Vagina (tissue), 2 donors: ENCODE data around the gene ACADVL. TPM values are rescaled to one million over a fixed set of nuclear protein-coding genes. Genes with fewer than 3 reads are reported as not detected.

Experiments
- DNase-seq, 2 donors: peaks; one replicate each; pipeline ENCODE4 v3.0.0-alpha.2; 2017; ENCODE audit errors: extremely low spot score in 2 of 2
- H3K27ac ChIP-seq: fragments of 200-600 bp; sonication (generic); one replicate; pipeline ENCODE4 v1.5.1; 2019
- H3K27me3 ChIP-seq: fragments of 200-600 bp; sonication (generic); one replicate; pipeline ENCODE4 v1.5.1; 2019
- H3K36me3 ChIP-seq, 2 donors: fragments of 200-600 bp; sonication (generic); one replicate each; pipeline ENCODE4 v1.5.1; 2017 to 2019
- H3K4me1 ChIP-seq: fragments of 200-600 bp; sonication (generic); one replicate; pipeline ENCODE4 v1.5.1; 2019
- H3K4me3 ChIP-seq, 2 donors: fragments of 200-600 bp; sonication (generic); 1 replicate in 1 of 2; 2 replicates in 1 of 2; pipeline ENCODE4 v1.5.1; 2016 to 2019
- H3K9me3 ChIP-seq: fragments of 200-600 bp; sonication (generic); one replicate; pipeline ENCODE4 v1.5.1; 2019
- POLR2A ChIP-seq, 2 donors: fragments of 450-650 bp; IDR thresholded peaks; one replicate each; pipeline ENCODE4 v1.6.1; 2017; ENCODE audit warnings: antibody characterized with exemption in 2 of 2, mild to moderate bottlenecking in 2 of 2, moderate library complexity in 2 of 2
- POLR2AphosphoS5 ChIP-seq, 2 donors: sonication (generic); formaldehyde crosslinking; IDR thresholded peaks; one replicate each; pipeline ENCODE4 v1.9.0; 2017; ENCODE audit warnings: antibody characterized with exemption in 2 of 2, mild to moderate bottlenecking in 2 of 2, low read depth in 1 of 2; ENCODE audit not compliant: insufficient read depth in 1 of 2
- intact Hi-C: fragments of 100-400 bp; cut with DNase I; formaldehyde crosslinking; loops from one replicate; pipeline ENCODE4 v1.15.1; 2023
- total RNA-seq: library from RNA; depleted of rRNA; stranded (reverse); fragments of >200 nt; gene quantifications from one replicate; pipeline ENCODE4 v1.2.3, GENCODE V29; 2016
- TF ChIP-seq, protein P1 (sequence below), 3 experiments: fragments of 450-650 bp in 2 of 3; fragments of 200-600 bp in 1 of 3; sonication (generic) in 1 of 3; IDR thresholded peaks; one replicate each; pipeline ENCODE4 v1.5.1; 2017 to 2019; ENCODE audit warnings: antibody characterized with exemption in 3 of 3, mild to moderate bottlenecking in 2 of 3, moderate library complexity in 2 of 3

ACADVL gene
- total RNA-seq, 1 donor from 2014 or later: 957 TPM

DNA sequence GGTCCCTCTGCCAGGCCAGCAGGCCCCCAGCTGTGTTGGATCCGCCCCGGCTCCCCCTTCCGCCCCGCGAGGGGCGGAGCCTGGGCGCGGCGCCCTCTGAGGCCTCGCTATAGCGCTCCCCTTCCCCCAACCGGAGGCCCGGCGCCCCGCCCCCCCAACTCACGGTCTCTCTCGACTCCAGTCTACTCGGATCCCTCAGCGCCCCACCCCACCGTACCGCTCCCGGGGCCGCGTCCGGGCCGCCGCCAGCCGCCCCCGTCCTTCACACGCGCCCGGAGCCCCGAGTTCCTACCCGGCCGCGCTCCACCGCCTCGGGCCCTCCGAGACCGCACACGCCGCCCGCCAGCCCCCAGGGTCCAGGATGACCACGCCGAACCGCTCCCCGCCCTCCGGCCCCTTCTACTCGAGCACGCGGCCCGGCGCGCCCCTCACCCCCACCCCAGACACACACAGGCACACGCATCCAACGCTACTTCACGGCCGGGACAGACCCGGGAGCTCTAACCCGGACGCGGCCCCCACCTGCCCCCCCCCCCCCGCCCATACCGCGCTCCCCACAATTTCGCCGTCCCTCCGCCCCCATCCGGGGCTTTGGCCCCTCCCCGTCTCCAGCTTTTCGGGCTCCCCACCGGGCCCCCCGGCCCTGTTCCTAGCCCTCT, 18.2 kb downstream of the ACADVL start:
- TF ChIP-seq, protein P1, sequence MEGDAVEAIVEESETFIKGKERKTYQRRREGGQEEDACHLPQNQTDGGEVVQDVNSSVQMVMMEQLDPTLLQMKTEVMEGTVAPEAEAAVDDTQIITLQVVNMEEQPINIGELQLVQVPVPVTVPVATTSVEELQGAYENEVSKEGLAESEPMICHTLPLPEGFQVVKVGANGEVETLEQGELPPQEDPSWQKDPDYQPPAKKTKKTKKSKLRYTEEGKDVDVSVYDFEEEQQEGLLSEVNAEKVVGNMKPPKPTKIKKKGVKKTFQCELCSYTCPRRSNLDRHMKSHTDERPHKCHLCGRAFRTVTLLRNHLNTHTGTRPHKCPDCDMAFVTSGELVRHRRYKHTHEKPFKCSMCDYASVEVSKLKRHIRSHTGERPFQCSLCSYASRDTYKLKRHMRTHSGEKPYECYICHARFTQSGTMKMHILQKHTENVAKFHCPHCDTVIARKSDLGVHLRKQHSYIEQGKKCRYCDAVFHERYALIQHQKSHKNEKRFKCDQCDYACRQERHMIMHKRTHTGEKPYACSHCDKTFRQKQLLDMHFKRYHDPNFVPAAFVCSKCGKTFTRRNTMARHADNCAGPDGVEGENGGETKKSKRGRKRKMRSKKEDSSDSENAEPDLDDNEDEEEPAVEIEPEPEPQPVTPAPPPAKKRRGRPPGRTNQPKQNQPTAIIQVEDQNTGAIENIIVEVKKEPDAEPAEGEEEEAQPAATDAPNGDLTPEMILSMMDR (IDR thresholded peaks at IDR 0.05): no peak
- TF ChIP-seq POLR2A (IDR thresholded peaks at IDR 0.05) (no peak), POLR2AphosphoS5 (IDR thresholded peaks at IDR 0.05; ENCODE audit: insufficient read depth in 1 of 2, low read depth in 1 of 2) (peak; percentile 19 to 36)
- H3K27me3 ChIP-seq: no peaks in the 10 kb centered on the region
- intact Hi-C loops: no loop called here
- peaks cover 0 to 26% of the 10 kb centered on the region in 2 donors for H3K36me3 ChIP-seq
- H3K27ac ChIP-seq: peak overlapping the region; percentile 99
- peak overlapping the region; percentile 69 to 100 for H3K4me3 ChIP-seq
- peaks cover 55% of the 10 kb centered on the region for H3K4me1 ChIP-seq
- no peaks in the 10 kb centered on the region for H3K9me3 ChIP-seq
- DNase-seq: no peak

DNA sequence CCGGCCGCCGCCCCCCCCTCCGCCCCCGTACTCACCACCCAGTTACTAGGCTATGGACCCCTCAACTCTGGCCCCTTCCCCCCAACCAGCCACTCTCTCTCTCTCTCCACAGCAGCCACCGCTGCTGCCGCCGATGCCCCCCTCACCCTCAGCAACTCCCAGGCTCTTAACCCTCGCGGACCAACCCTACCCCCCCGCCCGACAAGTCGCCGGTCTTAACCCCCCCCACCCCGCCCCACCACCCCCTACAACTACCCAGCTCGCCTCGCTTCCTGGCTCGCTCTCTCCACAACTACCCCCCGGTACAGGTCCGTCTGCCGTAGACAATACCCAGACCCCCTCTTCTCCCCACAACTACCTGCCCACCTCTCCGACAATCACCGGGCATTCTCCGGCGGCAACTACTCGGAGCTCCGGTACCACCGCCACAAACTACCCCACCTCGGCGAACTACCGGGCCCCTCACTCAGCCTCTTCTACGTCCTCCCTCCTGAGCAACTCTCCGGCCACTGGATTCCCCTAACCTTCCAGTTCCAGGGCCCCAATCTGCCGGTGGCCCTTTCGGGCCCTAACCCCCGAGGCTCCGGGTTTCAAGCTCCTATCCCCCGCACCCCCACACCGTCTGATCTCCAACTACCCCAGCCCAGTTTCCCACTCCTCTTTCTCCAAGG, 18.8 kb downstream of the ACADVL start:
- Histone ChIP-seq H3K4me1 (peaks cover 53% of the 10 kb centered on the region), H3K9me3 (no peaks in the 10 kb centered on the region), H3K4me3 (peak overlapping the region; percentile 69 to 100), H3K36me3 (peaks cover 0 to 26% of the 10 kb centered on the region in 2 donors), H3K27ac (peak overlapping the region; percentile 99), H3K27me3 (no peaks in the 10 kb centered on the region)
- TF ChIP-seq POLR2A (IDR thresholded peaks at IDR 0.05) (no peak), POLR2AphosphoS5 (IDR thresholded peaks at IDR 0.05; ENCODE audit: insufficient read depth in 1 of 2, low read depth in 1 of 2) (no peak)
- TF ChIP-seq, protein P1 (IDR thresholded peaks at IDR 0.05): no peak
- DNase-seq: no peak
- intact Hi-C loops: no loop called here

DNA sequence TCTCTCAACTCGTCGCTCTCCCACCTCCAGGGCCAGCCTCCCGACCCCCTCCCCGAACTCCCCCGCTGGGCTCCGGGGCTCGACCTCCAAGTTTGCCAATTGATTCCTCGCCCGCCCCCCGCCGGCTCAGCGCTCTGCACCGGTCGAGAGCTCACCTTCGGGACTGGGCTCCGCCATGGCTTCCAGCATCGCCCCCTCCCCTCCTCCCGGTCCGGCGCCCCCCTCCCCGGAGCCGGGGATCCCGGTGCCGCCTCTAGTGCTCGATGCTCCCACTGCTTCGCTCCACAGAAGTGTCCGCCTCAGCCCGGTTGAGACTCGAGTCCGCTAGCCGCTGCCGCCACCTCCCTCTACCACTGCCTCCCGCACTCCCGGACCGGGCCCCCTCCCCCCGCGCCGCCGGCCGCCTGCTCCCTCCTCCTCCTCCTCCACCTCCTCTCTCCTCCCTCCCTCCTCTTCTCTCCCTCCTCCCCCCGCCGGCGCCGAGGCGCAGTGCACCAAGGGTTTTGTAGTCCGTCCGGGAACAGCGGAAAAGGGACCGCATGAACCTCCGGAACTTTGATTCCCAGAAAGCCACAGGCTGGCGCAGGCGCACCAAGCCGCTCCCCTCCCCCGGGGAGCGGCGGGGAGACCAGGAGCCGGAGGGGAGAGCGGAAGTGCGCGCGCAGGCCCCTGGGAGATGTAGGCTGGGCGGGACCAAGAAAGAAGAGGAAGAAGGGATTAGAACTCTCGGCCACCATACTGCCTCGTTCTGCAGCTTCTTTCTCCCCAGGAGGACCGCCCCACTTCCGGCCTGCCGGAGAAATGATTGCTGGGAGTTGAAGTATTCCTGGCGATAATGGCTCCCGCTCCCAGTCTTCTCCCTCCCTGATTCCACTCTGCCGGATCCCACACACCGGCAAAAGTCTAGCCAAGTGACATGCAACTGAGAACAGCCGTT, 19.6 kb downstream of the ACADVL start, which contains the start of gene PHF23:
PHF23 (minus strand) TSS at position 367 of the 937 bp plus-strand sequence; CDS start at position 189, 178 bp downstream.
- intact Hi-C loops: no loop called here
- peak in 1 of 2 donors; percentile 100 for DNase-seq

DNA sequence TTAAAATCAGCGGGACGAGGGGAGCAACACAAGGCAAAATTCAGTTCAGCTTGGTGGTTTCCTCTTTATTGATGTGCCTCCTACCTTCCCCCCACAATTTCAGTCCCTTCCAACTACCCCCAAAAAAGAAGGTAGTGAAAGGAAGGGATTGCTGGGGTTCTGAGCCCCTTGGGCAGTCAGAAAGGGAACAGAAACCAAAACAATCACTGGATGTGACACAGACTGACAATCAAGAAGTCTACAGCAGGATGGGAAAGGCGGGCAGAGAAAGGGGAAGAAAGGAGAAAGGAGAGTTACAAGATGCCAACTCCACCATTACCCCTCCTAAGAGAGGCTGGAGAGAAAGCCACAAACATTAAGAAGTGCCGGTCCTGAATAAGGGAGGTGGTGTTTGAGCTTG, 20.6 kb downstream of the ACADVL start:
- intact Hi-C loops: no loop called here
- Histone ChIP-seq H3K36me3 (peaks cover 0 to 39% of the 10 kb centered on the region in 2 donors), H3K27me3 (no peaks in the 10 kb centered on the region), H3K4me3 (peak overlapping the region; percentile 22 to 100), H3K9me3 (no peaks in the 10 kb centered on the region), H3K4me1 (peaks cover 44% of the 10 kb centered on the region), H3K27ac (peak overlapping the region; percentile 99)
- TF ChIP-seq POLR2A (IDR thresholded peaks at IDR 0.05) (no peak), POLR2AphosphoS5 (IDR thresholded peaks at IDR 0.05; ENCODE audit: insufficient read depth in 1 of 2, low read depth in 1 of 2) (no peak)
- TF ChIP-seq, protein P1 (IDR thresholded peaks at IDR 0.05): no peak
- no peak for DNase-seq

More for the DNA sequence above, 19.6 kb downstream of the ACADVL start, which contains the start of gene PHF23:
- Histone ChIP-seq H3K27ac (peak within 1 kb of the TSS; percentile 99), H3K27me3 (no peaks in the 10 kb centered on the region), H3K36me3 (peaks cover 0 to 31% of the 10 kb centered on the region in 2 donors), H3K4me1 (peaks cover 51% of the 10 kb centered on the region), H3K9me3 (no peaks in the 10 kb centered on the region), H3K4me3 (peak within 1 kb of the TSS; percentile 69 to 100)
- TF ChIP-seq POLR2AphosphoS5 (IDR thresholded peaks at IDR 0.05; ENCODE audit: insufficient read depth in 1 of 2, low read depth in 1 of 2) (peak; percentile 90 to 100), POLR2A (IDR thresholded peaks at IDR 0.05) (peak; percentile 8 to 83)
- TF ChIP-seq, protein P1 (IDR thresholded peaks at IDR 0.05): peak in 1 of 3 experiments; percentile 41
